ENCODE data around the gene PHACTR2. TPM values are rescaled to one million over a fixed set of nuclear protein-coding genes. Genes with fewer than 3 reads are reported as not detected.

The PHACTR2 gene
- total RNA-seq, 4 donors from 2014 or later, result 76.2 to 110 (median 98.2) TPM

- no peak overlapping the region for H3K27ac ChIP-seq
- H3K9me3 ChIP-seq, result peaks cover 0 to 8% (median 0%) of the 10 kb centered on the region in 4 donors
- no peaks in the 10 kb centered on the region for H3K36me3 ChIP-seq
- H3K4me3 ChIP-seq, result no peak overlapping the region
- H3K27me3 ChIP-seq, result no peaks in the 10 kb centered on the region
- H3K4me1 ChIP-seq, result no peaks in the 10 kb centered on the region
- WGBS, 2 donors, result 81 to 94% methylated on average over 1 of the region's 1 CpG
- no peak for TF ChIP-seq EP300 (IDR thresholded peaks at IDR 0.05)
- no peak for TF ChIP-seq POLR2A (IDR thresholded peaks at IDR 0.05)
- TF ChIP-seq CTCF (IDR thresholded peaks at IDR 0.05), result no peak
- DNase-seq (ENCODE audit: low spot score in 2 of 2), result no peak
These were observed 200.0 kb downstream of the PHACTR2 start for GRCh38 chr6:143877584-143878271.

- Histone ChIP-seq H3K9me3 (peaks cover 0 to 8% (median 0%) of the 10 kb centered on the region in 4 donors), H3K27me3 (no peaks in the 10 kb centered on the region), H3K4me1 (no peaks in the 10 kb centered on the region), H3K36me3 (no peaks in the 10 kb centered on the region), H3K27ac (no peak overlapping the region), H3K4me3 (no peak overlapping the region)
- 96 to 100% methylated on average over 3 of the region's 3 CpGs for WGBS, 2 donors
- DNase-seq (ENCODE audit: low spot score in 2 of 2), result no peak
- TF ChIP-seq POLR2A (IDR thresholded peaks at IDR 0.05) (no peak), EP300 (IDR thresholded peaks at IDR 0.05) (no peak), CTCF (IDR thresholded peaks at IDR 0.05) (no peak)
These were observed 200.6 kb downstream of the PHACTR2 start for GRCh38 chr6:143878272-143878760.

GRCh38 chr6:143880412-143880811 is 202.6 kb downstream of the PHACTR2 start:
- H3K9me3 ChIP-seq, result peaks cover 0 to 8% (median 0%) of the 10 kb centered on the region in 4 donors
- no peak for TF ChIP-seq POLR2A (IDR thresholded peaks at IDR 0.05)
- TF ChIP-seq CTCF (IDR thresholded peaks at IDR 0.05), result no peak
- TF ChIP-seq EP300 (IDR thresholded peaks at IDR 0.05), result no peak
- H3K36me3 ChIP-seq, result no peaks in the 10 kb centered on the region
- H3K27ac ChIP-seq, result no peak overlapping the region
- no peaks in the 10 kb centered on the region for H3K27me3 ChIP-seq
- DNase-seq (ENCODE audit: low spot score in 2 of 2), result no peak
- H3K4me3 ChIP-seq, result no peak overlapping the region
- no peaks in the 10 kb centered on the region for H3K4me1 ChIP-seq
- WGBS, 2 donors, result 76 to 83% methylated on average over 2 of the region's 2 CpGs

Small RNAs within 50 kb of the gene (small RNA-seq; reads per million reads assigned to genes)
- not detected for gene ZC2HC1B

Other genes with a start within 250 kb of the PHACTR2 start
- 10 to 100 TPM in 1 of 4 donors, 1 to 10 TPM in 3; 4.1 to 12.0 (median 6.9) TPM for gene ADAT2, start 227.3 kb upstream of the PHACTR2 start, total RNA-seq
- 10 to 100 TPM in 3 of 4 donors, 1 to 10 TPM in 1; 9.0 to 20.6 (median 13.7) TPM for gene PEX3, start 227.2 kb upstream of the PHACTR2 start, total RNA-seq
- gene FUCA2, start 166.2 kb upstream of the PHACTR2 start, total RNA-seq, result 10 to 100 TPM; 24.9 to 49.6 (median 33.6) TPM
- 10 to 100 TPM; 16.4 to 33.0 (median 22.8) TPM for gene LTV1, start 165.4 kb downstream of the PHACTR2 start, total RNA-seq
- gene ZC2HC1B, start 186.5 kb downstream of the PHACTR2 start, total RNA-seq, result 1 to 10 TPM in 1 of 4 donors, not detected in 3; 1.2 TPM

Measured in tibial nerve (tissue), 4 donors.